ENCODE results near the gene SPOP.
A peak's percentile ranks its signal among the peaks of the same experiment; 100 is the strongest.
"Not testable (repeated sequence)": the region's sequence is repeated elsewhere in the genome, so short reads cannot be mapped to it uniquely, and the experiment has no call there.

Gene SPOP

GRCh38 chr17:49646391-49647255 is 31.3 kb downstream of the SPOP start:
- no peak for DNase-seq

- DNase-seq, result not testable (repeated sequence)
Observed at GRCh38 chr17:49646056-49646390, 31.9 kb downstream of the SPOP start.

DNA sequence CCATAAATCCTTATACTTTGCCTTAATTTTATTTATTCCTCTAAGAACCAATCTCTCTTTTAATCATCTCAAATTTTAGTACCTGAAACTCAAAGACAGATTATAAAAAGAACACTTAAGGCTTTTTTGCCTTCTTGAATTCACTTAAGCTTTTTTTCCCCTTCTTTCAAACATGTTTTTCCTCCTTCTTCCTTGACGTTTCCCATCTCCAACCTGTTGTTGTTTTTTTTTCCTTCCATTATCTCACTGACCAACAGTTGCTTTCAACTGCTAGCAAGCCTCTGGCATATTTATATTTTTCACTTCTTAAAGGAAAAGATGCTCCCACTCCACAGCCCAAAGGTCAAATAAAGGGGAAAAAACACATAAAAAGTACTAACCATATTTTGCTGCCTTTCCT is 32.2 kb downstream of the SPOP start:
- no peak for DNase-seq

DNA sequence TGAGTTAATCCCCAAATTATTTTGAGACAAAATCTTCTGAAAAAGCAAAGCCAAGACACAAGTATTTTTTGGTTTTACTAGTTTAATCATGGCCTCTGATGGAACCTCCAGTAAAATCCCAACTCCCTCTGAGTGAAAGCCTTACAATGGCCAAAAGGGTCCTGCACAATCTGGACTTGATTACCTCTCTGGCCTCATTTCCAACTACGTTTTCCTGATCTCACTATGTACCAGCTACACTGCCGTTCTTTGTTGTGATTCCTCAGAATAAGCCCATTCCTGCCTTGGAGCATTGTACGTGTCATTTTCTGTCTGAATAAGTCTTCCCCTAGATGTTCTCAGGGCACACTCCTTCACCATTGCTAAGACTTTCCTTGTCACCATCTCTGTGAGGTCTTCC is 37.3 kb downstream of the SPOP start:
- DNase-seq, result no peak

- no peak for DNase-seq
Observed at GRCh38 chr17:49638818-49639217, 39.1 kb downstream of the SPOP start.

DNA sequence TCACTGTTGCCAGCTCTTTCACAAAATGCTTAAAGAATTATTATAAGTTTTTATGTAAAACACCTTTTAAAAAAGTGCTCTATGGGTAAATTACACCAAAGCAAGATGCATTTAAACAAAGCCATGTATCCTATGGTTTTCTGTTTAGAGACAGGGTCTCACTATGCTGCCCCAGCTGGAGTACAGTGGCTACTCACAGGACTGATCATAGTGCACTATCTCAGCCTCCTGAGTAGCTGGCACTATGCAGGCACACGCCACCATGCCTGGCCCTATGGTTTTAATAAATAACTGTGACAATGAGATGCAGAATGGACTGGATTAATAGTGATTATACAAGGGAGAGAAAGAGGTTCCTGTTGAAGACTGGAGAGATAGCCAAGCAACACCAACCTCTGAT is 40.2 kb downstream of the SPOP start:
- no peak for DNase-seq

DNA sequence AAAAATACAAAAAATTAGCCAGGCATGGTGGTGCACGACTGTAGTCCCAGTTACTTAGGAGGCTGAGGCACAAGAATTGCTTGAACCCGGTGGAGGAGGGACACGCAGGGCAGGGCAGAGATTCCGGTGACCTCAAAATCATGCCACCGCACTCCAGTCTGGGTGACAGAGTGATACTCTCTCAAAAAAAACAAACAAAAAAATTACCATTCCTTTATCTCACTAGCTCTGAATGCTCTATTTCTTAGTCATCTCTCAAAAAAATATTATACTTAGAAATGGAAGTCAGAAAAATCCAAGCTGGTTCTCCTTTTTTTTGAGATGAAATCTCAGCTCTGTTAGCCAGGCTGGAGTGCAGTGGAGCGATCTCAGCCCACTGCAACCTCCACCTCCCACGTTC is 40.8 kb downstream of the SPOP start:
- DNase-seq, result no peak

- DNase-seq, result no peak
Observed at GRCh38 chr17:49635121-49635520, 42.8 kb downstream of the SPOP start.

DNA sequence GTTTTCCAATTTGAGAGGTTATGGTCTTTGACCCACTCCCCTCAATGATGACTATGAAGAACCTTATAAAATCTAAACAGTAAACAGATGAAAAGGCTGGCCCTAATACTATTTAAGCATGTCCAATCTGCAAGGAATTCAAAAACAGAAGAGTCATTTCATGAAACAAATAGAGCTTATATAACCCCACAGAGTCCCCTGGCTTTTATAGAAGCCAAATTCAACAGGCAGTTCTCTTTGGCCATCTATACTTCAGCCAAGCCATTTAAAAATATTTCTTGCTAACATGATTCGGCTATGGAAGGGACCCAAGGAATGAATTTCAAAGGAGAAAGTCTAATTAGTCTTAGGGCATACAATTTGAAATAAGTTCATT is 43.4 kb downstream of the SPOP start:
- no peak for DNase-seq

- DNase-seq, result no peak
Observed at GRCh38 chr17:49633762-49634484, 44.0 kb downstream of the SPOP start.

DNA sequence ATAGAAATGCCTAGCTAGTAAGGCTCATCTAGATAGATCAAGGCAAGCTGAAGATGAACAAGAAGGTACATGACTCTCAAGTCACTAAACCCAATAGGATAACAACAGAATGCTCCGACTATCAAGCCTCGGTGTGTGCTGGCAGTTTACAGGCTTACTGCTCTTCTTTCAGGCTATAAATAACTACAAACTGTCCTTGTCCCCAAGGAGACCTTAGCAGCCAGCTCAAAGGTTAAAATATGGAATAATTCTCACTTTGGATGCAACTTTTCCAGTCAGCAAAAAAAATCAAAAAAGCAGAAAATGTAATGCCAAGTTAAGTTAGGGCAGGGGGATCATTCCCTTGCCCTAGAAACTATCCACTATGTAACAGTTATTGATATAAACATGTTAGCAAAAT is 44.6 kb downstream of the SPOP start:
- DNase-seq, result no peak

GRCh38 chr17:49632201-49632600 is 45.7 kb downstream of the SPOP start:
- no peak for DNase-seq

- DNase-seq, result no peak
Observed at GRCh38 chr17:49631496-49631895, 46.4 kb downstream of the SPOP start.

DNA sequence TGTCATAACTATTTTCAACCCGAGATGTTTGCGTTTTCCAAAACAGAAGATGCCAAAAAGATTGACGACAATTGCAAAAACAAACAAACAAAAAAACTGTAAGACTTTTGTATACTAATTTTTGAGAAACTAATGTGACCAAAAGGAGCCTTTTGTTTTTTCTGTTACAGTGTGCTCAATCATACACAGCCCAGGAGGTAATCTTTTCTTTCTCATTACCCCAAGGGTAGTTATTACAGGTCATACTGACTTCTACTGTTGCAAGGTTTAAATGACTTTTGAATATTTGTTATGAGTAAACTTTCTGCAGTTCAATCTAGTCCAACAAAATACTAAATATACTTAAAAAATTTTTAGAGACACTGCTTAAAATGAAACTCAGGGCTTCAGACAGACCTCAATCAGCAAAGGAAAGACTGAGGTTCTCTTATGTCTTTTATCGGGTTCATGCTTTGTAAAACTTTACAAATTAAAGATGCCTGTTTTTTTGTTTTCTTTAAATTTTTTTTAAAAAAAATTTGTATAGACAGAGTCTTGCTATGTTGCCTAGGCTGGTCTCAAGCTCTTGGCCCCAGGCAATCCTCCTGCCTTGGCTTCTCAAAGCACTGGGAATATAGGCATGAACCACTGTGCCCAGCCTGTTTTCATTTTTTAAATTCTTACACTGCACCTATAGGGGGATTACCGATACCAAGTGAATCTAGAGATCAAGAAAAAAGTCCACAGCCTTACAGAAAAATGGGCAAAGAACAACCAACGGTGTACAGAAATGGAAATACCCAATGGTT is 47.6 kb downstream of the SPOP start:
- no peak for DNase-seq

- no peak for DNase-seq
Observed at GRCh38 chr17:49629447-49629846, 48.5 kb downstream of the SPOP start.

DNA sequence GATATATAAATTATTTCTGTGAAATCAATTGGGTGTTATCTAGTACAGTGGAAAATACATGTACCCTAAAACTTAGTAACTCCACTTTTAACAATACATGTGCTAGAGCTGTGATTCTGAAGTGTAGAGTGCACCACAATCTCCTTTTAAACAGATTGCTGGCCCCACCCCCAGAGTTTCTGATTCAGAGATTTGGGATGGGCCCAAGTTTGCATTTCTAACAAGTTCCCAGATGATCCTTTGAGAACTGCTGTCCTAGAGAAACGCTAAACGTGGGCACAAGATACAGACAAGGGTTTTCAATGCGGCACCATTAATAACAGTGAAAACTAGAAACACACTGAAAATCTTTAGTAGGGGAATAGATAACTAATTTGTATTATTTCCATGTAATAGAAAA is 53.0 kb downstream of the SPOP start:
- DNase-seq, result peak in 1 of 2 experiments; percentile 19

- DNase-seq, result no peak
Observed at GRCh38 chr17:49621946-49622529, 55.9 kb downstream of the SPOP start.

DNA sequence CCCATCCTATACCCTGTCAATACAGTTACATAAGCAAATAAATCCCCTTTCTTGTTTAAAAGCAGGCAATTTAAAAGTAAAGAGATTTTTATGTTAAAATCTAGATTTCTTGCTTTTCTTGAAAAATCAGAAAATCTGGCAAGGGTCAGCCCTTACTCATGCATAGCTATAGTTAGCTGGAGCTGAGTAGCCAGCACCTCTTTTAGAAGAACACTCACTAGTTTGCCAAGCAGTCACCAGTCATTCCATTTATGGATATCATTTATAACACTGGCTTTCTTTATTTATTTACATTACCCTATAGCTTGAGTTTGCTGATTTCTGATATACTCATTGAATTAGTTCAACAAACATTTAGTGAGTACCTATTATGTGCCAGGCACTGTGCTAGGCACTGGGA is 56.5 kb downstream of the SPOP start:
- no peak for DNase-seq

- no peak for DNase-seq
Observed at GRCh38 chr17:49618028-49618611, 59.8 kb downstream of the SPOP start.

DNA sequence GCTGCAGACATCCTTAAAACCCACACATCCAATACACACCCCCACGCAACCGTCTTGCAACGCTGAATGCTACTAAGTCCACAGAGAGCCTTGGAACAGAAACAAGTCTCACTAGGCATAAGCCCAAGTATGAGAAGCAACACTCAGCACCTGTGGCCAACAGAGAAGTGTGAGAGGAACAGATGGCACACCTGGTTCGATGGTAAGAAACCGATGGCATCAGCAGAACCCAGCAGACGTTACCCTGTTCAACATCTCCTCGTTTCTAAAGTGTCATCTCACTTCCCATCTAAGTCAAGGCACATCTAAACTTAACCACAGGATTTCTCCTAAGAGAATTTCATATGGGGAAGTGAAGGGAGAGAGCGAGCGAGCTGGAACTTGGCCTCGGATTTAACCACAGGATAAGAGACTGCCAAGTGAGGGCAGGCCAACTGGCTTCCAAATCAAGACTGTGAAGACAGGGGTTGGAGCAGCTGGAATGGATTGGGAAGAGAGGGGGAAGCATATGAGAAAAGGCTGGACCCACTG is 61.2 kb downstream of the SPOP start:
- DNase-seq, result peak in 1 of 2 experiments; percentile 8

DNA sequence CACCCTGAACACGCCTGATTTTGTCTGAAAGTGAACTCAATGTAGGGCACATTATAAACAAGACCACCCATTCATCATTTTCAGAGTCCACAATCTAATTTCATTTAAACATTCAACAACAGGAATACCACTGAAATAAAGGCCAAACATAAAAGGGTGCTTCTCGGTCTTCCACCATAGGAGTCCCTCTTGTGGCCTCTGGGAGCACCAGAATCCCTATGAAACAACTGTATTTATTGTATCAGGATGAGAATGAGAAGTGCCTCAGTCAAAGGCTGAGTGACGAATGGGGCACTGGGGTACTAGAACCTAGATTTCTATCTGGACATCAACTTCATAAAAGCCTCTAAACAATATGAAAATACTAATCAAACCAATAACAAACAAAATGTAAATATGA is 61.8 kb downstream of the SPOP start:
- DNase-seq, result no peak

- no peak for DNase-seq
Observed at GRCh38 chr17:49613182-49613800, 64.6 kb downstream of the SPOP start.

Measured in NCI-H446 (cell line).